COLO668 (cell line): ENCODE measurements around the gene METTL14.

Experiments
- DNase-seq: peaks from one replicate; lab custom pipeline; 2025; ENCODE audit not compliant: unreplicated experiment; lab: John Stamatoyannopoulos, UW

METTL14 gene

DNA sequence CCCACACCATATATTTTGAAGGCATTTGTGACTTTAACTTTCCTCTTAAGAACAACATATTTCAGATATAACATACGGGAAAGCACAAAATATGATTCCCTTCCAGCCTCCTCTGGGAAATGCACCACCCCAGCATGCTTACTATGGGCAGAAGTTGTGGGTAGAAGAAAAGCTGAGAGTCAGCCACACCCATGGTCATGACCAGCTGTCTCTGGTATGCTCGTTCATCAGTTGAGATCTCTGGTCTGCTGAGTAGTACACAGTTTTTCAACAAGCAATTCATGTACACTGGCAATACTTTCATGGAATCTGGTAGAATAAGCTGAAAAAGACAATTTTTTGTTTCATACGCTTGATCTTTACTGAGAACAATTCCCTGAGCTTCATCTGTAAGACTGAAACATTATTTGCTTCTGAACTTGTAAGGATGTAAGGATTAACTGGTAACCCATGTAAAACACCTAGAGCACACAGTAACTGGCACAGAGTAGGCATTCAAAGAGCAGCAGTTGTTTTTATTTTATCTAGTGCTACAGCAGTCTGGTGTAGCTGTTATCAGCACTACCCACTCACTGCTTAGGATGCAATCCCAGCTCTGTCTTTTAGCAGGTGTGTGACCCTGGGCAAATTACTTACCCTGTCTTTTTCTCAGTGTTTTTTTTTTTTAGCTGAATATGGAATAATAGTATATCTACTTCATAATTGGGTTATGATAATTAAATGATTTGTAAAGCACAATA, 47.6 kb downstream of the METTL14 start:
- DNase-seq = no peak

DNA sequence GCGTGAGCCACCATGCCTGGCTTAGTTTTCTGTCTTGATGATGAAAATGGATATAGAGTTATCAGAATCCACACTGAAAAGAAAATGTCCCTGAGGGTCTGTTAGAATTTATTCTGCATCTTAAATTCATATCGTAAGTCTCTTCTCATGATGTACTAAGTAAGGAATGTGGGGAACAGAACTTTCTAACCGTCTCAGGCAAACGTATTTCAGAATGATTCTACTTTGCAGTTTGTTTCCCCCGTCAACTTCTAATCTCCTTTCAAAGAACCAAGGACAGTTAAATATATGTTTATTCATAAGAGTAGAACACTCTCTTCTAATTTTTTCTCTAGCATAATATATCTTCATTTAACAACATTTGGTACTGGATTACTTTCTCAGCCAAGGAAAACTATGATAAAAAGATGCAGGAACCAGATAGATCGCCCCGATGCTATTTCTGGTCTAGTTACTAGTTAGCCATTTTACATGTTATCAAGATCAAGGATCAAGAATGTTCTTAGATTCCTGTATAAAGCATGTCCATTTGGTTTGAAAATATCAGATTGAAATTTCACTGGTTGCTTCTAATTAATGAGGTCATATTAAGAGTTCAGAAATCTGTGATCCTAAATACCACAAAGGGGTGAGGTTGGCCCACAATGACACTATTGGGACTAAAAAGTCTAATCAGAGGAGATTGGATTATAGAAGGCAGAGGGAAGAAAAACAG, 49.5 kb downstream of the METTL14 start:
- no peak for DNase-seq

DNA sequence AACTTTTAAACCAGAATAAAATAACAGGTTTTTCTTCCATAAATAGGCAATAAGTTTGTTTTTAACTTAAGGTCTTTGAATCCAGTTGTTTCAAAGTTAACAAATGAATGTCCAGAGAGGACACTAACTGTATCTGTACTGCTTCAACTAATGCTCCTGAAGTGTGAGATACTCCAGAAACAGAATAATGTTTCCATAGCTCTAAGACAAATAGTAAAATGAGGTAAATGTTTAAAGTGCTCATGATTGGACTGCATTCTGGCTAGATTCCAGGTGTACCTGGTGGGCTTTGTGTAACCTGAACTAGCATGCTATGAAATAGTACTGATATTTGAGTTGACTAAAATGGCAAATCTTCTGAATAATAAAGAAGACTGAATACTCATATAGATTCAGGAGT, 51.7 kb downstream of the METTL14 start:
- DNase-seq = no peak

DNA sequence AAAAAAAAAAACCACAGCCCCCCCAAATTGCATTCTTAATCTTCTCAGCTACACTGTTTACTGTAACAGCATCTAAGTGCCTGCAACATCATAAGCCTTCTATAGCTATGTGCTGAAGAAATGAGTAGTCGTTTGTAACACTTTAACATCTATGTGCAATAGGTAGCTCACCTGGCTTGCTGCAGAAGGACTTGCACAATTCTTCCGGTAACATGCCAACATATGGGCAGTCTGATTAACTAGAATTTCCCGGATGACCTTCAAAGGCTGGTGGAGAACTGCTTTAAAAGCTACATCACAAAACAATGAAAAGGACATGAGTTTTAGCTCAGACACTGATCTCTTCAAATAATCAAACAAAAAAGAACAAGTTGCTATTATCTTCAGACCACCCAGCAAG, 52.9 kb downstream of the METTL14 start:
- DNase-seq = no peak

DNA sequence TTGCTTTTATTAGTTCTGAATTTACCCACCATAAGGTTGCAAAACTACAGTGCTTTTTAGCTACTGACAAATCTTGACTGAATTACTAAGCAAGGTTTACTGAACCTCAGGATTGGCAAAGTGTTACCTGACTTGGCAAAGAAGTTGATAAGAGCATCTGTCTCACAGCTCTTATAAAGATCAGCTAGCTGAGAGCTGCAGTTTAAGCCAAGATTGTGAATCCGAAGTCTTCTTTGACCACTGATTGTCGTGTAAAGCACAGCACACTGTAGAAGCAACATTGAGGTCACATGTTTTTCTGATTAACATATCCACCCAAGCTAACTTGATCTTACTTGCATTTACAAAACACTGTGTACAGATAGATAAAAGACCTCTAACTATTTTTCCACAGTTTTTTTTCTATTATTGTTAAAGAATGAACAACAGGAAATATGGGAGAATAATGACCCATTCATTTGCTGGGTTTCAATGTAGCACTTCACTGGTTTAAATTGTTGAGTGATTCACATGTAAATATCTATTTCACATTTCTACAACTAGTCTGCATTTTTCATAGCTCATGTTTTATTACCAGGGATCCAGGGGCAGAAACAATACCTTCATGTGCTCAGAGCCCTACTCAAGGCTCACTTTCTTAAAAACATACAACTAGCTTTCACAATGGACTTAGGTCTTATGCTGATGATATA, 54.0 kb downstream of the METTL14 start:
- no peak for DNase-seq

DNA sequence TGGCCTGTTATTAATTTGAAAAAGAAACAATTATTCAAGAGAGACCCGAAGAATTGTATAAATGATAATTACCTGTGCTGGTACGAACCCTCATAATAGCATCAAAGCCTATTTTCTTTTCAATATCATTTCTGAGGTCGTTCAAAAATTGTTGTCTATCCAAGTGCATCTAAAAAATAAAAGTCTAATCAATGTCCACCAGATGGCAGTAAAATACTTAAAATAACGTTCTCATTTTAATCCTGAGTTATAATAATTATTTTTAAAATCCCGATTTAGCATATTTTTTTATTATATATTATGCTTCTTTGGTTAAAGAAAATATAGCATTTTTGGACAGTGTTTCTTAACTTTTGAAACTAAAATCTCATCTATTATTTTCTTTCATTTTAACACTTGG, 55.7 kb downstream of the METTL14 start:
- DNase-seq = no peak

DNA sequence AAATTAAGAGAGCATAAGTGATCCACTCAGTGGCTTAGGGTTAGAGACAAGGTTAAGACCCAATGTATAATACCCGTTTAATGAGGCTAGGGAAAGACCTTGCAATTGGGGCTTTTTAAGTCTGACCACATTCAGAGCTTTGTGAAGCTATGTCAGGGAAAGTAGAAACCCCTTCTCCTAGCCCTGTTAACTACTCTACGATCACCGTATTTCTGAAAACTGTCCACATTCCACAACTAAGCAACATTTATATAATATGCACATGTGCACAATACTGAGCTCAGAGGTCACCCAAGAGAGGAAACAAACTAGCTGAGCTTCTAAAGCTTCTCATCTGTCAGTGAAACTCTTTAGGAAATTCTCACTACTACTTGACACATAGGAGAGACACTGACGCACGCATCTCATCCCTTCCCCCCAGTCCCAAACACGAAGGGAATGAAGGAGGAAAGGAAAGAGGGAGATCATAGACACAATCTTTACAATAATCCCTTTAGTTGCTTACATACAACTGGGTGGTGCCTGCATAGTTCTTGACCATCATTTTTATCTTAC, 56.2 kb downstream of the METTL14 start:
- DNase-seq = no peak

DNA sequence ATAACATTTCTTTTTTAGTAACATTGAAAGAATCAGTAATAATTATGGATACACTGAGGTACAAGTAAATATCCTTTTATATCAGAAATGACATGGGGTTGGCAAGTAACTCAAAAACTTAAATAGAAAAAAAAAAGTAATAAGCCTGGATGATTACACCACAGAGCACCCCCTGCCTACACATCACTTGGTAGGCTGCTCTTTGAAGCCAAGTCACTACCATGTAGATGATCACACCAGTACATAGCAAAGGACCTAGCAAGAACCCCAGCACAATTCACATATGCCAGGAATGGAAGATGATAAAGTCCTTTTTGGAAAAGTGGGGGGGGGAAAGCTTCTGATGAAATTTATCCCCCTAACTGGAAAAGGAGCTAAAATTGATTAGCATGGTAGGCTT, 56.9 kb downstream of the METTL14 start:
- DNase-seq = no peak

DNA sequence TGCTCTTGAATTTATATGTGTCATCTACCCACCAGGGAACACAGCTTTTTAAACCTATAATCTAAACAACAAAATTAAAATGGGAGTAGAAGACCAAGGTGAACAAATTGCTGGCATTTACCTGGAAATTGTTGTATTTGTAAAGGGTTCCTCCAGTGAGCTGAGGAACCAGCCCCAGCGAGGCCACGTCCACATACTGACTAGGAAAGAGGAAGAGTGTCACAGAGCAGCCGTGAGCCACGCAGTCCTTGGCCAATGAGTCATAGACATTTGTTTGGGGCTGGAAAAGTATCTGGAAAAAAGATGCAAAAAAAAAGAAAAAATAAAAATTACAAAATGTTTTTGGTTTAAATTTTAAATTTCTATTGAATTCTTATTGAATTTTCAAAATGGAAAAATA, 58.7 kb downstream of the METTL14 start:
- no peak for DNase-seq

DNA sequence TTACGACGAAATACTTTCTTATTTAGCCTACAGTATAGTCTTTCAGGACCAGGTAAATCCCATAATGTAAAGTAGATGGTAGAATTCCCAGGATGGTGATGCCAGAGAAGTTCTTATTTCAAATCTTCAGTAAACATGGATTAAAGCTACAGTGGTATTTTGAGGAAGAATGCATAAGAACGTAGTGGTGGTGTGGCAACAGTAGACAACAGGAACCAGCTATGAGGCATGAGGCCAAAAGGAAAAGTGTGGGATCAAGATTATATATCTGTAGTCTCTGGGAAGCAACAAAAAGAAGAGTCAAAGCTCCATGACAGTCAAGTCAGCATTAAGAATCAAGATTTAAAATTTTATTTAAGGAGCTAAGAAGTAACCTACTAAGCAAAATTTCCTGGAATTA, 60.2 kb downstream of the METTL14 start:
- no peak for DNase-seq

DNA sequence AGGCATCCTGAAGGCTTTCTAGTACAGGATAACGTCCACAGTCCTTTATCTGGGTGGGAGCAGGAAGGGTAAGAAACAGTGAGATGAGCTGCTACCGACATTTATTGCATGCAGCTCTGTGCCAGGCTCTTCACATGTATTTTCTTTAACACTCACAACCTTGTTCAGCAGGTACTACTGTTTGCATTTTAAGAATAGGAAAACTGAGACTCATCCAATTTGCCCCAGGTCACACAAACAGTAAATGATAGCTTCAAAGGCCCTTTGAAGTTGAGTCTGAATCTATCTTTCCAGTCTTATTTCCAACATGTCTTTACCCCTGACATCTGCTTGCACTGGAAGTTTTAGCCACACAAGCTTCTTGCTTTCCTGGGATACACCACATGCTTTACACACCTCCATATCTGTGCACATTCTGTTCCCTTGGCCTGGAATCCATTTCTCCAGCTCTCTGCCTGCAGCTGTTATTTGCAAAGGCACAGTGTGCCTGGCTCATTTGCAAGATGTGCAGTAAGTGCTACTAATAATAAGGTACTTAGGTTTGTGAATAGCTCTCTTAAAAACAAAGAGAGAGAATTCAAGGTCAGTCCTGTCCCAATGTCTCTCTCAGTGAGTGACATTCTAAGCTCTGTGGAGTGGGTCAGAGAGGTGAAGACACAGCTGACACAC, 61.2 kb downstream of the METTL14 start:
- no peak for DNase-seq

DNA sequence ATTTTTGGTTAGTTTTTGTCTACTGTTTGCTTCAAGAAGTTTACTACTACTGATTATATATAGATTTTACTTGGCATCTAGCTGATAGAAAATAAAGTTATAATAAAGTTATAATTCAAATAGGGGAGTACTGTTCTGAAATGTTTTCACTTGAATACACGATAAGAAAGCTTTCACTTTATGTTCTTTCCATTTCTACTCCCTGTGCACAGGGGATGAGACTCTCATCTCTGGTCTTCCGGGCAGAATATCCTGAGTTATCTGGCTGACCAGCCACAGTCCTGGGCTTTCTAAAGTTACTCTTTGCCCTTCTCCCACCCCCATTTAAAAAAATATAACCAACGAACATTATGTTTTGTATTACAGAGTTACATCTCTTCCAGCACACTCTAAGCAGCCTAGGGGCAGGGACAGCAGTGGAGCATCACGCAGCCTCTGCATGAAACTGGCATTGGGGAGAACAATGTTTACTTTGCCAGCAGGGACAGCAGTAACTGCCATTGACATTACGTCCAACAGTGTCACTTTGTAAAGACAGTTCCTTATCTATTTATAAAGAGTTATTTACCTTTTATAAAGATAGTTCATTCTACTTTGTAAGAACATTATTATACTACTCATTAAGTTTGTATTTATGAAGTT, 64.3 kb downstream of the METTL14 start:
- DNase-seq = no peak

DNA sequence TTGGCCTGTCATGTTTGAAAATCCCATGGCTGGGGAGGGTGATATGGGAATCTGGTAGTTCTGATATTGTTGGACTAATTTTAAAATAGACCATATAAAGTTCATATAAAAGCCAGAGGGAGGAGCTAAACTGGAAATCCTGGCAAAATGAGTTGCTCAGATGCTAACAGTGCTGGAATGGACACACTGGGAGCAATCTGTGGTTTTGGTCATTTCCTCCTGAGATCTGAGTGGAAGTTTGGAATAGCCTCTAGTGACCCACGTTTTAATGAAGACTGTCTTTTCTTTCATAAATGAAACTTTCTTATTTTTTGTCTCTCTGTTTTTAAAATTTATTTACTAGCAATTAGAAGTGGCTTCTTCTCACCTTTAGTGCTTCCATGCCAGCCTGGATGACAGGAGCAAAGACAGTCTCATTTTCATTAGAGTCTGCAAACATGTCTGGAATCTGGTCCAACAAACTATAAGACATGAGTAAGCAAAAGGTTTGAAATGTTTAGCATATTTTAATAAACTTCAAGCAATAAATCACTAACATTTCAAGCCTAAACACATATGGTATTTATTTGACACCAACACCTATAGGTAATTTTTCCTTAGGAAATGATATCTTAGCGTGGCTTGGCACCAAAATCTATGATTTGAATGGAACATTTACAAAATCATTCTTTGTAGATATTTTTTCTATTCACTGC, 66.6 kb downstream of the METTL14 start:
- no peak for DNase-seq

DNA sequence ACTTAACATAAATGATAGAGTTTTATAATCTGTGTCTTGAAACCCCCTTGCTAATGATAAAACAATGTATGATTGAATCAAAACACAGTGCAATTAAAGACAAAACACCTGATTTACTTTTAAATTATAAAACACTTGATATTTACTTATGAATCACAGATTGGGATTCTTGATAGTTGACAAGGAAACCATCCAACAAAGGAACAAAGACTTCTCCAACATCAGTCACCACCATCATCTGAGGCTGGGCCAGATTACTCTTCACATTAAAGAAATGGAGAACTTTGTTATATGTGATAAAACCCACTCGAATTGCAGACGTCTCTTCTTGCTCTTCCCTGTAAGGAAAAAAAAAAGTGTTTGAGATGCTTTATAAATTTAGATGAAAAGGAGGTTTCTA, 67.4 kb downstream of the METTL14 start:
- DNase-seq = no peak

DNA sequence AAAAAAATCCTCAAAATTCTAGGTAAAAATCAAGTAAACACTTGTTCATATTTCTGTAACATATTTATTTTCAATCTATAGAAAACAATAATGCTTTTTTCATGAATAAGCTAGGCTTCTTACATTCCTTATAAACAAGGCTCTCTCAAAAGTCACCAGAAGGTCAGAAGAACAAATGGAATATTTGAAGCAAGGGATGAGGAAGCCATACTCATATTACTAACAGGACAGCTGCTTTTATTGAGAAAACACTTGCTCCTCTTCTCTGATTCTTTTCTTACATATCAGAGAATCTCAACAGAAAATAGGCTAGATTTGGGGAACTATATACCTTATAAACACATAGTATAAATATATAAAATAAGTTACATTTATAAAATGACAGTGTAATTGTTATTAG, 67.9 kb downstream of the METTL14 start:
- no peak for DNase-seq

DNA sequence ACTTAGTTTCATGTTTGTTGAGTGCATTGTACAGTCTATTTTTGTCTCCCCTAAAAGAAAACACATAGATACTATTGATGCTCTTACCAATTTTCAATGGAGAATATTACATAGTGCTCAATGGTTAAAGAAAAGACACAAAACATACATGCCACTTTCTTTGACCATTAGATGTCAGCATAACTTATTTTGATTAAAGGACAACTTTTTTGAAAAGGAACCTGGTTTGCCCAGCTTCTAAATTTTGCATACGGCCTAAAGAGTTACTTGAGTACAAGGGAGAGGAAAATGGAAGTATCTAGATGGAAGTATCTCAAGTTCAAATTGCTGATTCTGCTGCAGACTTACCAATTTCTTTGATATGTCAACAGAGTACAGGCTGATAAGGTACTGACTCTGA, 68.5 kb downstream of the METTL14 start:
- DNase-seq = no peak

DNA sequence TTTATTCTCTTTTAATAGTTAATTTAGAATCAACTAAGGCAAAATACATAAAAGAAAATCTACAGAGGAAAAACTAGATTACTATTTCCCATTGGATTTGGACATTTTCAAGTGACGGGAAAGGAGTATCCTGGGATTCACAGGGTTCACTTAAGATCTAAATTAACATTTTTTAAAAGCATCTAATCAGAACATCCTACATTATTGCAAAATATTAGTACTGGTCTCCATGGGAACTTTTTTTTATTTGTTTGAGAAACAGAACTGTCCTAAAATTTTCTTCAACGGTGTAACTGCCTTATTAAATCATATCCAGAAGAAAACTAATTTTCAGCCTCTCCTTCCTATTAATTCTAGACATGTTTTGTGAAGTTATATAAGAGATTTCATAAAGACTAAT, 69.7 kb downstream of the METTL14 start:
- no peak for DNase-seq

DNA sequence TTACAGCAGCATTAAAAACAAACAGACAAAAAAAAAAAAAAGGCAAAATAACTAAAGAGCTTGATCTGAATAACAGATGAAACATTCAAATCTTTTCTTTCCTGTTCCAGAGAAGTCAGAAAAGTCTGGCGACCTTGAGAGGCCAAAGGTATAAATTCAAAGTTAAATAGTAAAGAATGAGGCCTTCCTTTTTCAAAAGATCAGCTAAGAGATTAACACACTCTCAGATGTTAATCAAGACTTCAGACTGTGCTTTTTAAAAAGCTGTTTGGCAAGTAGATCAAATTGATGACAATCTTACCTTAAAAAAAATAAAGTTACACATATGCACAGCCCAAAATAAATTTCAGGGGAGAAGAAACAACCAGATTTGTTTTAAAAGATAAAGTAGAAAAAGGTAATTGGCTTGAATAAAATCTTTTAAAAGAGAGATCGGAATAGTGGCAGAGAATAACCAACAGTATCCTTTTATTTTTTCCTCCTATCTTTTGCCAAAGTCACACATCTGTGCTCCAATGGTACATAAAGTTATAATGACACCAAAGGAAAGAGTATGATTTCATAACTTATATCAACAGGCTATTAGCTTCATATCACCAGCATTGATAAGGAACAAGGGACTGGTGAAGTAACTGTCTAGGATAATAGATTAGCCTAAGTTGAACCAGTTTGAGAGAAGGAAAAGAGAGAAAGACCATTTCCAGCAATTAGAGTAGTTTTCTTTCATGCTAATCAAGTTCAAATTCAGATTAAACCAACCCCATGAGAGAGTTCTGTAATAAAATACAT, 70.4 kb downstream of the METTL14 start:
- no peak for DNase-seq

DNA sequence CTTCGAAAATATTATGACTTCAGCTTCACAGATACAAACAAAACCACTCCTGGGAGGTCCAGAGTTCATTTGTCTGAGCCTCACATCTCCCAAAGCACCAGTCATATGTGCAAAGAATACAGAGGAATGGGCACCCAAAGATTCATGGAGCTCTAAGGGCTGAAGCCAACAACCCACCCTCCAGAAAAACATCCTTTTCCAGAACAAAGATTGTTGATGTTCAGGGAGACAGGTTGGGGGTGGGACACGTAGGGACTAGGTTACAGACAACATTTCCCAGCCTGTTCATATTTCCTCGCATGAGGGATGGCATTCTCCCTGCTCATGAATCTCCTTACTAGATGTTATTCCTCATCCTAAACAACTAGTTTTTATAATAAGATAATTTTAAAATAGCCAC, 71.2 kb downstream of the METTL14 start:
- DNase-seq = no peak

DNA sequence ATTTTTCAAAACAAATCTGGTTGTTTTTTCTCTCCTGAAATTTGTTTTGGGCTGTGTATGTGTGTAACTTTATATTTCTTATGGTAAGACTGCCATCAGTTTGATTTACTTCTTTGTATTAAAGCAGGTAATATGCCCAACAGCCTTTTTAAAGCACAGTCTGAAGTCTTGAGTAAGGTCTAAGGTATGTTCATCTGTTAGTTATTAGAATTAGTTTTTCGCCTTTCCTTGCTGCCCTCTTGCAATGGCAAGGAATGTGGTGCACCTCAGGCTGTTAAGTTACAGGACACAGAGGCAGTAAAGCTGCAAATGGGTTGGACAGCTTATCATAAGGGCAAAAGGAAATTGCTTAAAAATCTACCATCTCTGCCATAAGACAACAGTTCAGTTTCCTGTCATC, 71.8 kb downstream of the METTL14 start:
- DNase-seq = no peak
